H1 (cell line): Measurements from ENCODE around the gene ADARB2. TPM values are rescaled to one million over a fixed set of nuclear protein-coding genes. Genes with fewer than 3 reads are reported as not detected.
A peak's percentile ranks its signal among the peaks of the same experiment; 100 is the strongest.

Experiments used
- CTCF ChIA-PET: fragments of 300-600 bp; sonication (Branson Sonifier 250); formaldehyde crosslinking; loops from one replicate; lab custom pipeline; 2021; ENCODE audit not compliant: partially characterized antibody; lab: Charles Lee
- POLR2A ChIA-PET: fragments of 300-600 bp; sonication (Branson Sonifier 250); formaldehyde crosslinking; loops from one replicate; lab custom pipeline; 2021; ENCODE audit warnings: inconsistent platforms; ENCODE audit not compliant: partially characterized antibody; lab: Charles Lee
- DNase-seq, 2 experiments: peaks; one replicate each; pipeline versions ENCODE4 v3.0.0 to v3.0.0-alpha.2; 2010 to 2022; ENCODE audit warnings: low spot score in 2 of 2, low read depth in 1 of 2, mixed read lengths in 1 of 2
- FAIRE-seq: peaks from 2 replicates; lab custom pipeline; 2011; peaks lifted over from hg19 to GRCh38; lab: Jason Lieb, UNC
- H2AFZ ChIP-seq: 2 replicates; pipeline ENCODE4 v1.8.1; 2012; ENCODE audit warnings: low read length, inconsistent platforms
- H2AK5ac ChIP-seq: 2 replicates; pipeline ENCODE4 v1.6.1; 2013; ENCODE audit warnings: low read depth, low read length
- H2BK120ac ChIP-seq: replicated peaks from 2 replicates; pipeline ENCODE3; 2013; ENCODE audit warnings: low read depth, low read length, inconsistent platforms
- H2BK12ac ChIP-seq: 2 replicates; pipeline ENCODE4 v1.6.1; 2013; ENCODE audit warnings: low read depth, low read length
- H2BK15ac ChIP-seq: 2 replicates; pipeline ENCODE4 v1.6.1; 2013; ENCODE audit warnings: low read length
- H2BK20ac ChIP-seq: 2 replicates; pipeline ENCODE4 v1.6.1; 2013; ENCODE audit warnings: low read length
- H2BK5ac ChIP-seq: 2 replicates; pipeline ENCODE4 v1.6.1; 2013; ENCODE audit warnings: low read depth, low read length
- H3K14ac ChIP-seq: 2 replicates; pipeline ENCODE4 v1.6.1; 2013; ENCODE audit warnings: inconsistent platforms; ENCODE audit not compliant: insufficient read length
- H3K18ac ChIP-seq: 2 replicates; pipeline ENCODE4 v1.6.1; 2013; ENCODE audit warnings: low read length; ENCODE audit errors: extremely low read depth
- H3K23ac ChIP-seq: 2 replicates; pipeline ENCODE4 v1.6.1; 2013; ENCODE audit warnings: inconsistent platforms; ENCODE audit not compliant: insufficient read length
- H3K23me2 ChIP-seq: 2 replicates; pipeline ENCODE4 v1.6.1; 2013; ENCODE audit warnings: low read depth, low read length
- H3K27ac ChIP-seq: 2 replicates; pipeline ENCODE4 v1.6.1; 2011; ENCODE audit warnings: low read depth, low read length, inconsistent platforms
- H3K27me3 ChIP-seq, 4 experiments: replicated peaks in 1 of 4; 1 replicate in 1 of 4; 2 replicates in 3 of 4; pipeline versions ENCODE4 v1.6.1 to v1.8.1; 2011 to 2013; ENCODE audit warnings: low read length in 3 of 4, mild to moderate bottlenecking in 3 of 4, inconsistent platforms in 2 of 4, mixed read lengths in 2 of 4, moderate library complexity in 1 of 4; ENCODE audit not compliant: control insufficient read depth in 3 of 4, insufficient read depth in 3 of 4; ENCODE audit errors: extremely low read depth in 1 of 4
- H3K36me3 ChIP-seq, 4 experiments: 2 replicates each; pipeline versions ENCODE4 v1.6.1 to v1.8.1; 2011 to 2013; ENCODE audit warnings: mild to moderate bottlenecking in 4 of 4, low read length in 3 of 4, moderate library complexity in 2 of 4, control low read depth in 1 of 4, inconsistent platforms in 1 of 4; ENCODE audit not compliant: insufficient read depth in 4 of 4, control insufficient read depth in 2 of 4
- H3K4ac ChIP-seq: replicated peaks from 2 replicates; pipeline ENCODE3; 2013; ENCODE audit warnings: low read length, low read depth, mixed read lengths, inconsistent platforms; ENCODE audit not compliant: insufficient read length
- H3K4me1 ChIP-seq, 4 experiments: replicated peaks in 1 of 4; 1 replicate in 1 of 4; 2 replicates in 3 of 4; pipeline versions ENCODE4 v1.6.1 to v1.8.1; 2011 to 2013; ENCODE audit warnings: low read length in 3 of 4, inconsistent platforms in 2 of 4, mixed read lengths in 1 of 4; ENCODE audit not compliant: insufficient read depth in 4 of 4, control insufficient read depth in 3 of 4
- H3K4me2 ChIP-seq, 2 experiments: 2 replicates each; pipeline versions ENCODE4 v1.6.1 to v1.8.1; 2011 to 2013; ENCODE audit warnings: low read depth in 2 of 2, low read length in 2 of 2, control low read depth in 1 of 2, inconsistent platforms in 1 of 2, mild to moderate bottlenecking in 1 of 2; ENCODE audit not compliant: insufficient read depth in 1 of 2
- H3K4me3 ChIP-seq, 4 experiments: fragments of 200-600, 300-600 bp in 1 of 4; sonication (generic), shearing (Covaris generic), sonication (Bioruptor Twin) in 1 of 4; 2 replicates each; pipeline versions ENCODE4 v1.5.1 to v1.8.1; 2011 to 2016; ENCODE audit warnings: low read length in 4 of 4, low read depth in 3 of 4, control low read depth in 2 of 4, inconsistent platforms in 2 of 4, mild to moderate bottlenecking in 2 of 4, mixed read lengths in 1 of 4, moderate library complexity in 1 of 4; ENCODE audit not compliant: insufficient read depth in 2 of 4; ENCODE audit errors: extremely low read depth in 1 of 4
- H3K56ac ChIP-seq: replicated peaks from 2 replicates; pipeline ENCODE3; 2013; ENCODE audit warnings: low read depth, mild to moderate bottlenecking, mixed read lengths, low read length, inconsistent platforms; ENCODE audit not compliant: insufficient read length
- H3K79me1 ChIP-seq: 2 replicates; pipeline ENCODE4 v1.6.1; 2013; ENCODE audit warnings: low read depth, low read length, control low read depth
- H3K79me2 ChIP-seq, 2 experiments: 2 replicates each; pipeline versions ENCODE4 v1.6.1 to v1.8.1; 2012 to 2013; ENCODE audit warnings: low read length in 2 of 2, mild to moderate bottlenecking in 2 of 2, inconsistent platforms in 1 of 2; ENCODE audit not compliant: insufficient read depth in 2 of 2, control insufficient read depth in 1 of 2
- H3K9ac ChIP-seq, 4 experiments: replicated peaks in 1 of 4; 1 replicate in 1 of 4; 2 replicates in 3 of 4; pipeline versions ENCODE4 v1.6.1 to v1.8.1; 2011 to 2013; ENCODE audit warnings: low read depth in 3 of 4, low read length in 3 of 4, control low read depth in 2 of 4, mild to moderate bottlenecking in 2 of 4, moderate library complexity in 2 of 4, inconsistent platforms in 1 of 4; ENCODE audit errors: extremely low read depth in 1 of 4
- H3K9me3 ChIP-seq, 2 experiments: 2 replicates each; pipeline versions ENCODE4 v1.6.1 to v1.8.1; 2012 to 2013; ENCODE audit warnings: mild to moderate bottlenecking in 2 of 2, moderate library complexity in 2 of 2, control low read depth in 1 of 2, inconsistent platforms in 1 of 2, low read depth in 1 of 2, low read length in 1 of 2, mixed read lengths in 1 of 2; ENCODE audit not compliant: insufficient read depth in 2 of 2
- H4K20me1 ChIP-seq, 2 experiments: replicated peaks in 1 of 2; 2 replicates each; pipeline versions ENCODE3 to v1.8.1; 2011 to 2013; ENCODE audit warnings: inconsistent platforms in 2 of 2, low read length in 2 of 2, mild to moderate bottlenecking in 1 of 2; ENCODE audit not compliant: insufficient read depth in 2 of 2, control insufficient read depth in 1 of 2
- H4K5ac ChIP-seq: 2 replicates; pipeline ENCODE4 v1.6.1; 2013; ENCODE audit warnings: low read length, low read depth, mixed read lengths, inconsistent platforms; ENCODE audit not compliant: insufficient read length
- H4K8ac ChIP-seq: 2 replicates; pipeline ENCODE4 v1.8.0; 2013; ENCODE audit warnings: mild to moderate bottlenecking, moderate library complexity, low read length, inconsistent platforms; ENCODE audit not compliant: insufficient read depth; ENCODE audit errors: extremely low read depth
- H4K91ac ChIP-seq: replicated peaks from 2 replicates; pipeline ENCODE3; 2013; ENCODE audit warnings: low read length, mixed read lengths, inconsistent platforms; ENCODE audit not compliant: insufficient read length
- BCL11A ChIP-seq, 2 experiments: IDR thresholded peaks; one replicate each; pipeline ENCODE4 v1.6.1; 2011; ENCODE audit warnings: low read depth in 2 of 2, low read length in 2 of 2, mild to moderate bottlenecking in 2 of 2
- BRCA1 ChIP-seq: IDR thresholded peaks from 2 replicates; pipeline ENCODE4 v1.6.1; 2012; ENCODE audit warnings: low read depth, low read length, improper control_type of control experiment
- CREB1 ChIP-seq: IDR thresholded peaks from 2 replicates; pipeline ENCODE4 v1.6.1; 2012; ENCODE audit warnings: inconsistent platforms
- NRF1 ChIP-seq: IDR thresholded peaks from 2 replicates; pipeline ENCODE4 v1.6.1; 2011; ENCODE audit warnings: mild to moderate bottlenecking, low read depth, low read length, improper control_type of control experiment
- PHF8 ChIP-seq: fragments of 200-600 bp; sonication (generic); conservative IDR thresholded peaks from 2 replicates; pipeline ENCODE4 v1.7.1; 2012; ENCODE audit warnings: low read depth, mild to moderate bottlenecking, inconsistent platforms, low read length, moderate library complexity
- POLR2A ChIP-seq, 2 experiments: IDR thresholded peaks; 1 replicate in 1 of 2; 2 replicates in 1 of 2; pipeline ENCODE4 v1.6.1; 2011; ENCODE audit warnings: low read depth in 2 of 2, low read length in 2 of 2, mild to moderate bottlenecking in 2 of 2; ENCODE audit errors: control extremely low read depth in 1 of 2
- POU5F1 ChIP-seq: IDR thresholded peaks from 2 replicates; pipeline ENCODE4 v1.6.1; 2011; ENCODE audit warnings: low read depth, mild to moderate bottlenecking, low read length, moderate library complexity
- RFX5 ChIP-seq: IDR thresholded peaks from 2 replicates; pipeline ENCODE4 v1.6.1; 2011; ENCODE audit warnings: low read depth, low read length, improper control_type of control experiment, borderline replicate concordance
- SUZ12 ChIP-seq: fragments of 200-600 bp; sonication (generic); IDR thresholded peaks from 2 replicates; pipeline ENCODE4 v1.6.1; 2012; ENCODE audit warnings: mild to moderate bottlenecking, inconsistent platforms, low read length, moderate library complexity, mixed read lengths
- TAF7 ChIP-seq: optimal IDR thresholded peaks from 2 replicates; pipeline ENCODE3; 2011; ENCODE audit warnings: low read depth, mild to moderate bottlenecking, inconsistent platforms, low read length, moderate library complexity, borderline replicate concordance
- YY1 ChIP-seq: IDR thresholded peaks from 2 replicates; pipeline ENCODE4 v1.6.1; 2011; ENCODE audit warnings: low read depth, mild to moderate bottlenecking, low read length
- WGBS, 2 experiments: shearing (Covaris generic) in 1 of 2; methylation state at CpG; one replicate each; pipeline versions ENCODE4 v1.1.6 to v1.1.7; 2013 to 2015; ENCODE audit warnings: low lambda C conversion rate in 2 of 2, mixed read lengths in 2 of 2, inconsistent platforms in 1 of 2, low coverage in 1 of 2, missing lambda C conversion rate in 1 of 2; ENCODE audit not compliant: insufficient replicate concordance in 2 of 2, insufficient coverage in 1 of 2, insufficient read length in 1 of 2; ENCODE audit errors: extremely low coverage in 1 of 2, missing lambda C conversion rate in 1 of 2; 5-methylcytosine and 5-hydroxymethylcytosine counted together
- polyA plus RNA-seq, 7 experiments: library from polyadenylated mRNA; depleted of rRNA in 3 of 7; stranded (reverse) in 5 of 7; unstranded in 2 of 7; fragments of >200 nt in 5 of 7; fragments of 200-250 nt in 2 of 7; gene quantifications; 1 replicate in 5 of 7; 2 replicates in 1 of 7; 4 replicates in 1 of 7; pipeline versions ENCODE4 v1.2.1 to v1.2.3, GENCODE V29; 2011 to 2013; ENCODE audit warnings: missing spikeins in 2 of 7, mixed read lengths in 2 of 7
- total RNA-seq: library from RNA; stranded (reverse); fragmentation: NEBNext Ultra II Directional; extraction: Animal tissue kit (Norgen Biotek cat#: 25700); gene quantifications from 2 replicates; pipeline ENCODE4 v1.2.1, GENCODE V29; 2021

ADARB2 gene
- total and polyA plus RNA-seq, 2 of the 8 experiments (the other 6 are each of a cell fraction or from before 2014, with no cell fraction given), result 2.2 to 2.8 TPM

GRCh38 chr10:1291178-1292090 is 445.9 kb downstream of the ADARB2 start:
- no peaks in the 10 kb centered on the region for H3K23me2 ChIP-seq
- POLR2A ChIA-PET, result interaction anchor here (1.0 to 2.1 kb wide), 3 partner anchors 9 to 446 kb away, joined by 3 to 7 read pairs (median 3); partner anchors contain the start of gene ADARB2
- no peaks in the 10 kb centered on the region for H3K79me2 ChIP-seq
- H3K4me2 ChIP-seq, result no peak overlapping the region
- H3K9ac ChIP-seq, result no peak overlapping the region
- H2BK5ac ChIP-seq, result peak overlapping the region; percentile 49; the same call in 1 of the 2 replicates
- H2AFZ ChIP-seq, result no peak overlapping the region
- peaks cover 0 to 3% of the 10 kb centered on the region in 2 experiments; a peak in 2 of 4 replicates for H3K9me3 ChIP-seq
- no peak overlapping the region for H3K23ac ChIP-seq
- H3K56ac ChIP-seq, result no peak overlapping the region
- no peaks in the 10 kb centered on the region for H3K36me3 ChIP-seq
- DNase-seq, result peak in 1 of 2 experiments; percentile 40
- H3K4me1 ChIP-seq, result peaks cover 0 to 20% (median 9%) of the 10 kb centered on the region in 4 experiments; a peak in 6 of 7 replicates
- TF ChIP-seq PHF8 (no peak), SUZ12 (no peak), CREB1 (no peak), YY1 (no peak), BCL11A (IDR thresholded peaks at IDR 0.05; ENCODE audit: low read depth in 2 of 2, low read length in 2 of 2) (no peak), POU5F1 (no peak), POLR2A (IDR thresholded peaks at IDR 0.05; ENCODE audit: control extremely low read depth in 1 of 2, low read depth in 2 of 2, low read length in 2 of 2) (no peak), RFX5 (no peak), BRCA1 (no peak), NRF1 (no peak), TAF7 (no peak)
- TF ChIP-seq, all 59 proteins: peak for 0
- no peaks in the 10 kb centered on the region; a peak in 1 of 7 replicates for H3K27me3 ChIP-seq
- WGBS, 2 experiments, result 81% methylated on average over 27 of the region's 27 CpGs; no CpG with 5 or more reads in 1 of the 2 experiments
- no peak for FAIRE-seq
- no peak overlapping the region for H4K5ac ChIP-seq
- no peak overlapping the region for H3K4me3 ChIP-seq
- H2AK5ac ChIP-seq, result 0 out of 2 replicates have a peak overlapping the region, but pooled peaks have one; percentile 18
- H3K4ac ChIP-seq, result no peak overlapping the region
- CTCF ChIA-PET, result interaction anchor here (1.3 kb wide), 1 partner anchor 48 kb away, joined by 4 read pairs; no protein-coding TSS in a partner anchor
- H3K18ac ChIP-seq, result peak overlapping the region; percentile 55; the same call in 1 of the 2 replicates
- no peak overlapping the region for H3K27ac ChIP-seq
- H4K8ac ChIP-seq, result no peak overlapping the region
- H2BK120ac ChIP-seq, result no peak overlapping the region
- peak overlapping the region; percentile 96 for H2BK20ac ChIP-seq
- H4K91ac ChIP-seq, result peak overlapping the region; percentile 87
- peak overlapping the region; percentile 74; the same call in 1 of the 2 replicates for H2BK15ac ChIP-seq
- H3K79me1 ChIP-seq, result no peaks in the 10 kb centered on the region; the same call in 1 of the 2 replicates
- H3K14ac ChIP-seq, result no peak overlapping the region
- no peaks in the 10 kb centered on the region for H4K20me1 ChIP-seq
- H2BK12ac ChIP-seq, result peak overlapping the region; percentile 95
